Right lobe of liver (tissue), 6 donors: ENCODE data around the gene CDAN1. TPM values are rescaled to one million over a fixed set of nuclear protein-coding genes. Genes with fewer than 3 reads are reported as not detected.

Experiments
- ATAC-seq, 4 donors: fragments of 200-7000 bp; cut with Tn5 transposase; one replicate each; pipeline ENCODE4 v1.9.1; 2020; ENCODE audit warnings: mild to moderate bottlenecking in 4 of 4, moderate library complexity in 4 of 4
- DNase-seq, 3 donors: peaks; one replicate each; pipeline ENCODE4 v3.0.0-alpha.2; 2020
- H3K27ac ChIP-seq, 3 donors: fragments of 200-600 bp; one replicate each; pipeline ENCODE4 v1.8.0; 2022
- H3K27me3 ChIP-seq, 2 donors: fragments of 200-600 bp; one replicate each; pipeline ENCODE4 v1.8.0; 2022
- H3K36me3 ChIP-seq, 4 donors: fragments of 200-600 bp; sonication (generic) in 1 of 4; one replicate each; pipeline versions ENCODE4 v1.5.1 to v1.8.0; 2017 to 2022; ENCODE audit warnings: control low read depth in 1 of 4
- H3K4me1 ChIP-seq, 4 donors: fragments of 200-600 bp; sonication (generic) in 1 of 4; one replicate each; pipeline versions ENCODE4 v1.5.1 to v1.8.0; 2017 to 2022; ENCODE audit warnings: control low read depth in 1 of 4
- H3K4me3 ChIP-seq, 3 donors: fragments of 200-600 bp; one replicate each; pipeline ENCODE4 v1.8.0; 2022
- H3K9me3 ChIP-seq, 4 donors: fragments of 200-600 bp; sonication (generic) in 1 of 4; one replicate each; pipeline versions ENCODE4 v1.5.1 to v1.8.0; 2017 to 2022; ENCODE audit warnings: control low read depth in 1 of 4
- CTCF ChIP-seq, 4 donors: fragments of 200-600 bp in 3 of 4; fragments of 450-650 bp in 1 of 4; IDR thresholded peaks; one replicate each; pipeline versions ENCODE4 v1.5.1 to v1.8.0; 2016 to 2022; ENCODE audit warnings: antibody characterized with exemption in 4 of 4, mild to moderate bottlenecking in 2 of 4
- POLR2A ChIP-seq: fragments of 450-650 bp; IDR thresholded peaks from one replicate; pipeline ENCODE4 v1.6.1; 2017; ENCODE audit warnings: antibody characterized with exemption, mild to moderate bottlenecking
- WGBS: methylation state at CpG from one replicate; pipeline ENCODE4 v1.1.6; 2018; ENCODE audit warnings: low coverage, low lambda C conversion rate; ENCODE audit not compliant: insufficient coverage; ENCODE audit errors: missing lambda C conversion rate; 5-methylcytosine and 5-hydroxymethylcytosine counted together
- intact Hi-C, 2 donors: fragments of 100-400 bp; cut with DNase I; formaldehyde crosslinking; loops; one replicate each; pipeline versions ENCODE4 v1.11.2 to v1.14.1; 2022
- long read RNA-seq: library from polyadenylated mRNA; unstranded; transcript quantifications from one replicate; pipeline ENCODE4 v2.0.0, GENCODE V29; 2019
- total RNA-seq, 6 experiments: library from RNA; depleted of rRNA in 2 of 6; stranded (reverse); fragments of >200 nt in 2 of 6; fragmentation: NEBNext Ultra II Directional in 3 of 6; extraction: Animal tissue kit (Norgen Biotek cat#: 25700) in 3 of 6; gene quantifications; one replicate each; pipeline versions ENCODE4 v1.1.0 to v1.2.4, GENCODE V29; 2016 to 2023
- donor health status: DM: no; HTN: yes; CAD: no.
- donor health status: DM: no; HTN: no; CAD: no.
- donor health status: DM: no; HTN: no; CAD: no.
- donor health status: DM: no; HTN: yes; CAD: no.
- donor health status: DM: no; HTN: yes; CAD: no.

The CDAN1 gene, protein sequence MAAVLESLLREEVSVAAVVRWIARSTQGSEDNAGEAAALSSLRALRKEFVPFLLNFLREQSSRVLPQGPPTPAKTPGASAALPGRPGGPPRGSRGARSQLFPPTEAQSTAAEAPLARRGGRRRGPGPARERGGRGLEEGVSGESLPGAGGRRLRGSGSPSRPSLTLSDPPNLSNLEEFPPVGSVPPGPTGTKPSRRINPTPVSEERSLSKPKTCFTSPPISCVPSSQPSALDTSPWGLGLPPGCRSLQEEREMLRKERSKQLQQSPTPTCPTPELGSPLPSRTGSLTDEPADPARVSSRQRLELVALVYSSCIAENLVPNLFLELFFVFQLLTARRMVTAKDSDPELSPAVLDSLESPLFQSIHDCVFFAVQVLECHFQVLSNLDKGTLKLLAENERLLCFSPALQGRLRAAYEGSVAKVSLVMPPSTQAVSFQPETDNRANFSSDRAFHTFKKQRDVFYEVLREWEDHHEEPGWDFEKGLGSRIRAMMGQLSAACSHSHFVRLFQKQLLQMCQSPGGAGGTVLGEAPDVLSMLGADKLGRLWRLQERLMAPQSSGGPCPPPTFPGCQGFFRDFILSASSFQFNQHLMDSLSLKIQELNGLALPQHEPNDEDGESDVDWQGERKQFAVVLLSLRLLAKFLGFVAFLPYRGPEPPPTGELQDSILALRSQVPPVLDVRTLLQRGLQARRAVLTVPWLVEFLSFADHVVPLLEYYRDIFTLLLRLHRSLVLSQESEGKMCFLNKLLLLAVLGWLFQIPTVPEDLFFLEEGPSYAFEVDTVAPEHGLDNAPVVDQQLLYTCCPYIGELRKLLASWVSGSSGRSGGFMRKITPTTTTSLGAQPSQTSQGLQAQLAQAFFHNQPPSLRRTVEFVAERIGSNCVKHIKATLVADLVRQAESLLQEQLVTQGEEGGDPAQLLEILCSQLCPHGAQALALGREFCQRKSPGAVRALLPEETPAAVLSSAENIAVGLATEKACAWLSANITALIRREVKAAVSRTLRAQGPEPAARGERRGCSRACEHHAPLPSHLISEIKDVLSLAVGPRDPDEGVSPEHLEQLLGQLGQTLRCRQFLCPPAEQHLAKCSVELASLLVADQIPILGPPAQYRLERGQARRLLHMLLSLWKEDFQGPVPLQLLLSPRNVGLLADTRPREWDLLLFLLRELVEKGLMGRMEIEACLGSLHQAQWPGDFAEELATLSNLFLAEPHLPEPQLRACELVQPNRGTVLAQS
- total RNA-seq = 1 to 10 TPM; 5.0 to 8.2 (median 6.3) TPM
- long read RNA-seq = 0 reads

- intact Hi-C loops = no loop called here
- peaks cover 0 to 29% (median 8%) of the 10 kb centered on the region in 4 donors for H3K36me3 ChIP-seq
- H3K27me3 ChIP-seq = no peaks in the 10 kb centered on the region
- H3K4me1 ChIP-seq = peaks cover 0 to 14% (median 2%) of the 10 kb centered on the region in 4 donors
- H3K27ac ChIP-seq = peak within 1 kb of the TSS; percentile 62 to 81 (median 66)
- H3K4me3 ChIP-seq = peak within 1 kb of the TSS; percentile 89 to 99 (median 91)
- H3K9me3 ChIP-seq = no peaks in the 10 kb centered on the region
- 0% methylated on average over 5 of the region's 76 CpGs for WGBS
- ATAC-seq = peak; percentile 99
- DNase-seq = peak; percentile 95 to 96 (median 96)
- TF ChIP-seq CTCF (IDR thresholded peaks at IDR 0.05) (no peak), POLR2A (peak; percentile 67)
These were observed at the start of gene CDAN1 for GRCh38 chr15:42736793-42737528. CDAN1 (minus strand) TSS chr15:42737128; CDS start chr15:42737102, 26 bp downstream.

DNA sequence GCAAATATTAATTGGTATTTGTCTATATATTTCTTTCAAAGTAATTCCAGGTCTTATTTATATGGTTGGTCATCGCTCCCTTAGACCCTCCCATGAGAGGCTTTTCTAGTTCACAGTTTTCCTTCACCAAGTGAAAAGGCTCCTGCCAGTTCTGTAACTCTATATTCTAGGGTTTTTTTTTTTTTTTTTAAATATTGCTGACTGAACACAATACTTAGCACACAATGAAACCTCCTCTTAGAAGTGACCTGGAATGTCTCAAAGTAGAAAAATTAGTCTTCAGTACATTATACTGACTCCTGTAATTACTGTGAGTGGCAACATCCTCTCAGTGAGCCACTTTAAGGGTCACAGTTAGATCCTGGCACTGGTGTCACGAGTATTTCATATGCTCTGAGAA is 48.6 kb upstream of the CDAN1 start:
- H3K4me3 ChIP-seq = no peak overlapping the region
- H3K36me3 ChIP-seq = peaks cover 0 to 6% (median 0%) of the 10 kb centered on the region in 4 donors
- H3K9me3 ChIP-seq = no peaks in the 10 kb centered on the region
- TF ChIP-seq CTCF (IDR thresholded peaks at IDR 0.05) (no peak), POLR2A (no peak)
- DNase-seq (no peak), ATAC-seq (no peak)
- intact Hi-C loops = no loop called here
- H3K27me3 ChIP-seq = no peaks in the 10 kb centered on the region
- H3K4me1 ChIP-seq = no peaks in the 10 kb centered on the region
- no peak overlapping the region for H3K27ac ChIP-seq
- 92% methylated on average over 2 of the region's 2 CpGs for WGBS

DNA sequence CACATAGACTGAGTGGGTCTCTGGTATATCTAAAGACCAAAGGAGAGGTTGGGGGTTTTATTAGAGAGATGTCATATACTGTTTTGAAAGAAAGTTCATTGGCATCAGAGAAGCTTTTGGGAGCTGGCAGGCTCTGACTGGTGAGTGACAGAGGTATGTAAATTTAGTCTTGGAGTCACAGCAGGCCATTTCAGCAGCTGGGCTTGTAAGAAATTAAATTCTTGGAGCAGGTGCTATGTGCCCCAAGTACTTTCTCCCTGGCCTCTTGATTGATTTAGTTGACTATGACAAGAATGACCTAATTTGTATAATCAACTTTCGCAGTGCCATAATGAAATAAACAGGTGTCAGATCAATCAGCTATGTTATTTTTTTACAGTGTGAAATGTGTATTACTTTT is 47.8 kb upstream of the CDAN1 start:
- no peak for ATAC-seq
- DNase-seq = no peak
- 100% methylated on average over 1 of the region's 1 CpG for WGBS
- TF ChIP-seq CTCF (IDR thresholded peaks at IDR 0.05) = no peak
- no peak for TF ChIP-seq POLR2A
- intact Hi-C loops = no loop called here
- Histone ChIP-seq H3K4me1 (no peaks in the 10 kb centered on the region), H3K4me3 (no peak overlapping the region), H3K27ac (no peak overlapping the region), H3K36me3 (peaks cover 0 to 6% (median 0%) of the 10 kb centered on the region in 4 donors), H3K27me3 (no peaks in the 10 kb centered on the region), H3K9me3 (no peaks in the 10 kb centered on the region)

- Histone ChIP-seq H3K4me3 (no peak overlapping the region), H3K27me3 (no peaks in the 10 kb centered on the region), H3K4me1 (no peaks in the 10 kb centered on the region), H3K36me3 (peaks cover 0 to 6% (median 0%) of the 10 kb centered on the region in 4 donors), H3K9me3 (no peaks in the 10 kb centered on the region), H3K27ac (no peak overlapping the region)
- intact Hi-C loops = no loop called here
- TF ChIP-seq POLR2A (no peak), CTCF (IDR thresholded peaks at IDR 0.05) (no peak)
- ATAC-seq = no peak
- whole genome bisulfite sequencing = 98% methylated on average over 4 of the region's 4 CpGs
- no peak for DNase-seq
These were observed 45.8 kb upstream of the CDAN1 start for GRCh38 chr15:42782716-42783115.
